B cell (primary cell): ENCODE data around the gene PBX2.

Source experiments
- EZH2 ChIP-seq: IDR thresholded peaks from 2 replicates; pipeline ENCODE4 v1.6.1; 2012; ENCODE audit warnings: borderline replicate concordance, low read depth, mild to moderate bottlenecking, moderate library complexity, low read length; ENCODE audit not compliant: insufficient read depth, poor library complexity, severe bottlenecking
- TF ChIP-seq, protein P1 (sequence below): fragments of 200-600 bp; IDR thresholded peaks from one replicate; pipeline ENCODE4 v1.8.0; 2022; ENCODE audit warnings: antibody characterized with exemption, mild to moderate bottlenecking

DNA sequence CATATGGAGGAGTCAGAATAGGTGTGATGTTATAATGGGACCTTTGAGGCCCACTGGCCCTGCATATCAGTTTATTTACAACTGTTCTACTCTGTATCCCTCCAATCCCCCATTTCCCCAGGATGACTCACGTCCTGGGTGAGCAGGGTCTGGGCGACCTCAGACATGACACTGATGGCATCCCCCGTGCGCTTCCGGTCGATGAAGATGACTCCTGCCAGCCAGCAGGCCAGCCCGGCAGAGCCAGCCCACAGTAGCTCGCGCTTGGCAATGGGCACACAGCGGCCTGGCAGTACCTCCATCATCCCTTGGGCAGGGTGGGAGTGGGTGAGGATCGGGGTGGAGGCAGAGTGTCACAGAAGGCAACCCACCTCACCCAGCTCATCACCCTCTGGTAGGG lies 19.7 kb downstream of the PBX2 start:
- TF ChIP-seq, protein P1, sequence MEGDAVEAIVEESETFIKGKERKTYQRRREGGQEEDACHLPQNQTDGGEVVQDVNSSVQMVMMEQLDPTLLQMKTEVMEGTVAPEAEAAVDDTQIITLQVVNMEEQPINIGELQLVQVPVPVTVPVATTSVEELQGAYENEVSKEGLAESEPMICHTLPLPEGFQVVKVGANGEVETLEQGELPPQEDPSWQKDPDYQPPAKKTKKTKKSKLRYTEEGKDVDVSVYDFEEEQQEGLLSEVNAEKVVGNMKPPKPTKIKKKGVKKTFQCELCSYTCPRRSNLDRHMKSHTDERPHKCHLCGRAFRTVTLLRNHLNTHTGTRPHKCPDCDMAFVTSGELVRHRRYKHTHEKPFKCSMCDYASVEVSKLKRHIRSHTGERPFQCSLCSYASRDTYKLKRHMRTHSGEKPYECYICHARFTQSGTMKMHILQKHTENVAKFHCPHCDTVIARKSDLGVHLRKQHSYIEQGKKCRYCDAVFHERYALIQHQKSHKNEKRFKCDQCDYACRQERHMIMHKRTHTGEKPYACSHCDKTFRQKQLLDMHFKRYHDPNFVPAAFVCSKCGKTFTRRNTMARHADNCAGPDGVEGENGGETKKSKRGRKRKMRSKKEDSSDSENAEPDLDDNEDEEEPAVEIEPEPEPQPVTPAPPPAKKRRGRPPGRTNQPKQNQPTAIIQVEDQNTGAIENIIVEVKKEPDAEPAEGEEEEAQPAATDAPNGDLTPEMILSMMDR = no peak
- TF ChIP-seq EZH2 = no peak
